ENCODE measurements around the gene CMTM6.

DNA sequence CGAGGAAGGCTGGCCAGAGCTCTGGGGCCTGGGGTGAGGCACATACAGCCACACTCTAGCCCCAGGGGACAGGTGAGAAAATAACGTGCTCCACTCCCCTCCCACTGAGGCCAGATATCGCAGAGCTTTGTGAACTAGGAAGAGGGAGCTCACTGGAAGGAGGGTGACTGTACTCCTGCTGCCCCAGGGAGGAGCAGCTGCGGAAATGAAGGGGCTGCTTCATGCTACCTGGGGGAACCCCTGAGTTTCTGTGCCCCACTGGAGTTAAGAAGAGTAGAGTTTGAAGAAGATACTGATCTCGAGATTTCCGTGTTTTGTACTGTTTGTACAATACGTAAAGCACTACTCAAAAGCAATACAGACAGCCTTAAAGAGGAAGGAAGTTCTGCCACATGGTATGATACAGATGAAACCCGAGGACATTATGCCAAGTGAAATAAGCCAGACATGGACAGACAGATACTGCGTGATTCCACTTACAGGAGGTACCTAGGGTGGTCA, 44.6 kb downstream of the CMTM6 start:
- TF ChIP-seq, protein P1, sequence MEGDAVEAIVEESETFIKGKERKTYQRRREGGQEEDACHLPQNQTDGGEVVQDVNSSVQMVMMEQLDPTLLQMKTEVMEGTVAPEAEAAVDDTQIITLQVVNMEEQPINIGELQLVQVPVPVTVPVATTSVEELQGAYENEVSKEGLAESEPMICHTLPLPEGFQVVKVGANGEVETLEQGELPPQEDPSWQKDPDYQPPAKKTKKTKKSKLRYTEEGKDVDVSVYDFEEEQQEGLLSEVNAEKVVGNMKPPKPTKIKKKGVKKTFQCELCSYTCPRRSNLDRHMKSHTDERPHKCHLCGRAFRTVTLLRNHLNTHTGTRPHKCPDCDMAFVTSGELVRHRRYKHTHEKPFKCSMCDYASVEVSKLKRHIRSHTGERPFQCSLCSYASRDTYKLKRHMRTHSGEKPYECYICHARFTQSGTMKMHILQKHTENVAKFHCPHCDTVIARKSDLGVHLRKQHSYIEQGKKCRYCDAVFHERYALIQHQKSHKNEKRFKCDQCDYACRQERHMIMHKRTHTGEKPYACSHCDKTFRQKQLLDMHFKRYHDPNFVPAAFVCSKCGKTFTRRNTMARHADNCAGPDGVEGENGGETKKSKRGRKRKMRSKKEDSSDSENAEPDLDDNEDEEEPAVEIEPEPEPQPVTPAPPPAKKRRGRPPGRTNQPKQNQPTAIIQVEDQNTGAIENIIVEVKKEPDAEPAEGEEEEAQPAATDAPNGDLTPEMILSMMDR (IDR thresholded peaks at IDR 0.05): no peak
- TF ChIP-seq EZH2phosphoT487 (IDR thresholded peaks at IDR 0.05) (no peak), EZH2 (IDR thresholded peaks at IDR 0.05) (no peak)
